Measurements from ENCODE around the gene TBC1D5.
"Not testable (repeated sequence)": the region's sequence is repeated elsewhere in the genome, so short reads cannot be mapped to it uniquely, and the experiment has no call there.

Gene TBC1D5

DNA sequence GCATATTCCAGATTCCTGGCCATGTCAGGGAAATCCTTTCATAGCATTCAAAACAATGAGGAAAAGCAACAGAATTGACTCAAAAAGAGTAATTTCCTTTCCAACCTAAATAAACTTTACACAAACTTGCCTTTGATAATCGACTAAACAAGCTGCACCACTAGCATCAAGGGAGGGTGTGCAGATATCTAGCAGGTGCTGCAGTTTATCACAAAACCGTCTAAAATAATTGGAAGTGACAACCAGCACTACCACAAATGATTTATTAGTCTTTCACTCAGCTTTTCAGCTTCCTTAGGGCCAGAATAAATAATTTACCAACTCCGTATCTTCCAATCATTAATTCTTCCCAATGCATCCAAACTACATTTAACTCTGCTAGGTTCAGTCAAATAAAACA lies 71.7 kb downstream of the TBC1D5 start:
- Mint-ChIP-seq H3K9me3 (no peaks in the 10 kb centered on the region), H3K27me3 (ENCODE audit: low read depth) (no peaks in the 10 kb centered on the region), H3K4me3 (no peak overlapping the region), H3K4me1 (ENCODE audit: low read depth) (no peaks in the 10 kb centered on the region), H3K36me3 (ENCODE audit: low read depth) (no peaks in the 10 kb centered on the region), H3K27ac (no peak overlapping the region)

DNA sequence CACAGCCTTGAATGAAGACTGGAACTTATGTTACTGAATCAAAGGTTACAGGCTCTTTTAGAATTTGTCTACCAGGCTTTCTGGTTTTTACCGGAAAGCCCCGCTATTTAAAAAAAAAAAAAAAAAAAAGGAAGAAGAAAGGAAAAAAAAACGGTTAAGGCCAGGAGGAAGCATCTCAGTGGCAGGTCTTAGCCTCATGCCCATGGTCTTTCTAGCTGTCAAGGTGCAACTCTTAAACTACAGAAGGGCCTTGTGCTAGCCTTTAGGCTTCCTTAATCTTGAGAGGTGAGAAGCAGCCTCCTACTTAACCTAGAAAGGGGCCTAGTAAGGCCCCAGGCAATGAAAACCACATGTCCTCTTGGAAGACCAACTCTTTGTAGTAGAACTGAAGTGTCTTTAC lies 77.5 kb downstream of the TBC1D5 start:
- H3K27me3 Mint-ChIP-seq (ENCODE audit: low read depth) = no peaks in the 10 kb centered on the region
- no peak overlapping the region for H3K4me3 Mint-ChIP-seq
- no peaks in the 10 kb centered on the region for H3K9me3 Mint-ChIP-seq
- H3K36me3 Mint-ChIP-seq (ENCODE audit: low read depth) = no peaks in the 10 kb centered on the region
- H3K4me1 Mint-ChIP-seq (ENCODE audit: low read depth) = peaks cover 2% of the 10 kb centered on the region
- H3K27ac Mint-ChIP-seq = no peak overlapping the region

DNA sequence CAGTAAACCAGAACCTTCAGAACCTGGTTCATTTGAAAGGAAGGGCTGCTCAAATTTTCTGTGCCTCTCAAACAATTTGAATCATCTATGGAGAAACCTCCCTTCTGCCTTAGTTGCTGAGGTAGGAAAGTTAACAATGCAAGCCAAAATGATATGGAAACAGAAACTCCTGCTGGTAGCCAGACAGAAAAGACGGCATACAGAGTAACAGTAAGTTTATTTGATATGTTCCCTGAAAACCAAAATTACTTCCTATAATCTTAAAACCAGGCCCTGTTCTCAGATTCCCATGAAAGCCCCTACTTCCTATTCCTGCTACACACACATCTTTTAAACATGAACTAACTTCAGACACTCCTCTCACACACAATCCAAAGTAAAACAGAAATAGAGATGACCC lies 86.2 kb downstream of the TBC1D5 start:
- Mint-ChIP-seq H3K4me1 (ENCODE audit: low read depth) (no peaks in the 10 kb centered on the region), H3K36me3 (ENCODE audit: low read depth) (no peaks in the 10 kb centered on the region), H3K4me3 (no peak overlapping the region), H3K27me3 (ENCODE audit: low read depth) (no peaks in the 10 kb centered on the region), H3K9me3 (no peaks in the 10 kb centered on the region), H3K27ac (no peak overlapping the region)

DNA sequence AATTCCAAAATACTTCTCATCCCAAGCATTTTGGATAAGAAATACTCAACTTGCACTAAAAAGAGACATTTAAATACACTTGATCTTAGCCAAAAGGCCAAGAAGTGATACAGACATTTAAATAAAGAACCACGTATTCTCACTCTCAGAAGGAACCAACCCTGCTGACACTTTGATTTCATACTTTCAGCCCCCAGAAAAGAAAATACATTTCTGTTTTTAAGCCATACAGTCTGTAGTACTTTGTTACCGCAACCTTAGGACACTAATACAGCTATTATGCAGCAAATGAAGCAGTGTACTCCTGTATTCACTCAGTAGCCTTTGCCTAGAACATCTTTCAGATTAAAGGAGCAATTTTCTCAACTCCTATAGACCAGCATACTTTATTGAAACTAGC lies 86.7 kb downstream of the TBC1D5 start:
- H3K4me3 Mint-ChIP-seq = no peak overlapping the region
- H3K4me1 Mint-ChIP-seq (ENCODE audit: low read depth) = no peaks in the 10 kb centered on the region
- no peaks in the 10 kb centered on the region for H3K9me3 Mint-ChIP-seq
- no peaks in the 10 kb centered on the region for H3K36me3 Mint-ChIP-seq (ENCODE audit: low read depth)
- no peak overlapping the region for H3K27ac Mint-ChIP-seq
- H3K27me3 Mint-ChIP-seq (ENCODE audit: low read depth) = no peaks in the 10 kb centered on the region

DNA sequence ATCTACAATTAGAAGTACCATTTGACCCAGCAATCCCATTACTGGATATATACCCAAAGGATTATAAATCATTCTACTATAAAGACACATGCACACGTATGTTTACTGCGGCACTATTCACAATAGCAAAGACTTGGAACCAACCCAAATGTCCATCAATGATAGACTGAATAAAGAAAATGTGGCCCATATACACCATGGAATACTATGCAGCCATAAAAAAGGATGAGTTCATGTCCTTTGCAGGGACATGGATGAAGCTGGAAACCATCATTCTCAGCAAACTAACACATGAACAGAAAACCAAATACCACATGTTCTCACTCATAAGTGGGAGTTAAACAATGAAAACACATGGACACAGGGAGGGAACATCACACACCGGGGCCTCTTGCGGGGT lies 92.7 kb downstream of the TBC1D5 start:
- not testable (repeated sequence) for H3K9me3 Mint-ChIP-seq; H3K36me3 Mint-ChIP-seq (ENCODE audit: low read depth); H3K27ac Mint-ChIP-seq; H3K27me3 Mint-ChIP-seq (ENCODE audit: low read depth); H3K4me3 Mint-ChIP-seq; H3K4me1 Mint-ChIP-seq (ENCODE audit: low read depth)

DNA sequence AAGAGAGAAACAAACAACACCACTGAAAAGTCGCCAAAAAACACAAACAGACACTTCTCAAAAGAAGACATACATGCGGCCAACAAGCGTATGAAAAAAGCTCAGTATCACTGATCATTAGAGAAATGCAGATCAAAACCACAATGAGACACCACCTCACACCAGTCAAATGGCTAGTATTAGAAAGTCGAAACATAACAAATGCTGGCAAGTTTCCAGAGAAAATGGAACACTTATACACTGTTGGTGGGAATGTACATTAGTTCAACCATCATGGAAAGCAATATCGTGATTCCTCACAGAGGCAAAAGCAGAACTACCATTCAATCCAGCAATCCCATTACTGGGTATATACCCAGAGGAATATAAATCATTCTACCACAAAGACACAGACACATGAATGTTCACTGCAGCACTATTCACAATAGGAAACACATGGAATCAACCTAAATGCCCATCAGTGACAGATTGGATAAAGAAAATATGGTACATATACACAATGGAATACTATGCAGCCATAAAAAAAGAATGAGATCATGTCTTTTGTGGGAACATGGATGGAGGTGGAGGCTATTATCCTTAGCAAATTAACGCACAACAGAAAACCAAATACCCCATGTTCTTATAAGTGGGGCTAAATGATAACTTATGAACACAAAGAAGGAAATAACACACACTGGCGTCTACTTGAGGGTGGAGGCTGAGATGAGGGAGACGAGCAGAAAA lies 93.6 kb downstream of the TBC1D5 start:
- not testable (repeated sequence) for H3K27me3 Mint-ChIP-seq (ENCODE audit: low read depth); H3K9me3 Mint-ChIP-seq; H3K4me1 Mint-ChIP-seq (ENCODE audit: low read depth); H3K36me3 Mint-ChIP-seq (ENCODE audit: low read depth); H3K27ac Mint-ChIP-seq; H3K4me3 Mint-ChIP-seq

DNA sequence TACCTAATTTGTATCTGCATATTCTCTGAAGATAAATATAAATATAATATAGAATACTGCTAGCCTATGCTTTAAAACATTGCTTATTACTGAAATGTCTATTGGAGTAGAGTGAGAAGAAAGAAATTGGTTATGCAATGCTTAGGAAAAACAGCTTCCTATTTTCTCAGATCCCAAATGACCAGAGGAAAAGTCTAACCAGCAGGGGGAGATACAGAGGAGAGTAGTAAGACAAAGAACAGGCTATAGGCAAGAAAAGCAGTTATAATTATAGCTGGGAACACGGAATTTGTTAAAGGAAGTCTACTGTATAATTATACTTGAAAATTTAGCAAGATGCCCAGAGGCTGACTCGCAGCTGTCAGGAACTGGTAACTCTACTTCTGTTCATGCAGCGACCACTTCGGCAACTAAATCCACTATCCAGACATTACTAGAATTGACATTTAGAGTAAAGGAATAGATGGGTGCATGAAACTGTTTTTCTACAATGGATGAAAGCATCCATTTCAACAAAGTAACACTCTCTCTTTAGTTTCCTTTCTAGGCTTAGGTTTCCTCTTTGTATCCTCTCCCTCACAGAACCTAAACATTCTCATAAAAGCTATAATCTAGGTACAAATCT lies 97.2 kb downstream of the TBC1D5 start:
- H3K27ac Mint-ChIP-seq = no peak overlapping the region
- H3K4me3 Mint-ChIP-seq = no peak overlapping the region
- H3K27me3 Mint-ChIP-seq (ENCODE audit: low read depth) = no peaks in the 10 kb centered on the region
- H3K36me3 Mint-ChIP-seq (ENCODE audit: low read depth) = no peaks in the 10 kb centered on the region
- peaks cover 6% of the 10 kb centered on the region for H3K9me3 Mint-ChIP-seq
- H3K4me1 Mint-ChIP-seq (ENCODE audit: low read depth) = peaks cover 1% of the 10 kb centered on the region

DNA sequence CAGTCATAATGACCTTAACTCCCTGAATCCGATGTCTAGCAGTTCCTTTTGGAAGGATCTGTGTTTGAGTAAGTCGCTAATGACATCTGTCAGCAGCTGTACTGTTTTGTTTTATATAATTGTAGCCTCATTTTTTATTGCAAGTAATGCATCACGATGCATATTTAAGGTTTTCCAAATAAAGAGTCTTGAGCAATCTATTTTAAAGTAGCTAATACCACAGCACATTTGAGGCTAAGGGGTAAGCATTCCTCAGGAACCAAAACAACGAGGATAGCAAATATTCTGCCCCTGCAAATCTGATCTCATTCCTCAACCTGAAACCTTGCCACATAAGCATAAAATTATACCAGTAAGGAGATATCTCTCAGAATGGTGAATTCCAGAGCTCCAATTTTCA lies 98.7 kb downstream of the TBC1D5 start:
- Mint-ChIP-seq H3K4me3 (no peak overlapping the region), H3K36me3 (ENCODE audit: low read depth) (no peaks in the 10 kb centered on the region), H3K4me1 (ENCODE audit: low read depth) (peaks cover 1% of the 10 kb centered on the region), H3K27ac (no peak overlapping the region), H3K9me3 (peaks cover under 1% of the 10 kb centered on the region), H3K27me3 (ENCODE audit: low read depth) (no peaks in the 10 kb centered on the region)

DNA sequence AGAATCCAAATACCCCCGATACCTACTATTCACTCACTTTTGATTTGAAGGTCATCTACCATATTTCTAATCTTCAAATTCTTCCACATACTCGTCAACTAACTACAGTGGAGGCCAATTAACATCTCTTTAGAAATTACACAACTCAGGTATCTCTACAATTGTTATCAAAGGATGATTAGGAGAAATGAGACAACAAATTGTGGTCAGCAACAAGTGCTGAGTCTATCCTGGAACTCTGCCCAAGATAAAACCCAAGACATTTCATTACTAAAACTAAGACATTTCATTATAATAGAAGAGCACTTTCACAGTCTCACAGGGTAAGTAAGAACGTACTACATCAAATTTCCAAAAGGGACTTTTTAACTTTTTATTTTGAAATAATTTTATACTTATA lies 100.0 kb downstream of the TBC1D5 start:
- no peaks in the 10 kb centered on the region for H3K9me3 Mint-ChIP-seq
- no peak overlapping the region for H3K27ac Mint-ChIP-seq
- no peak overlapping the region for H3K4me3 Mint-ChIP-seq
- H3K36me3 Mint-ChIP-seq (ENCODE audit: low read depth) = no peaks in the 10 kb centered on the region
- H3K4me1 Mint-ChIP-seq (ENCODE audit: low read depth) = peaks cover 1% of the 10 kb centered on the region
- H3K27me3 Mint-ChIP-seq (ENCODE audit: low read depth) = no peaks in the 10 kb centered on the region

DNA sequence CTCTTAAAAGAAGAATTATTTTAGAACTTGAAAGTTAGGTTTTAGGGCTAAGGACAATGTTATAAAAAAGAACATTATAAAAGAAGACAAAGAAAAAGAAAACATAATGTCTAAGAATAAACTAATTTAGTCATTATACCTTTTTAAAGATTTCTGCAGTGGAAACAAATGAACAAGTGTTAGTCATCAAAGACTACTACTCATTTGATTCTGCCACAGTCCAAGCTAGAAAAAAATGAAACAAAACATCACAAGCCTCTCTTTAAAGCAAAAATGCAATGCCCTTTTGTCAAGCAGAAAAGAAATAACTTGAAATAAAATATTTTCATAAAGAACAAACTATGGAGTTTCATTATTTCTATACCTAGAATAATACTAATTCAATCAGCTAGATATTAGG lies 102.0 kb downstream of the TBC1D5 start:
- no peaks in the 10 kb centered on the region for H3K36me3 Mint-ChIP-seq (ENCODE audit: low read depth)

DNA sequence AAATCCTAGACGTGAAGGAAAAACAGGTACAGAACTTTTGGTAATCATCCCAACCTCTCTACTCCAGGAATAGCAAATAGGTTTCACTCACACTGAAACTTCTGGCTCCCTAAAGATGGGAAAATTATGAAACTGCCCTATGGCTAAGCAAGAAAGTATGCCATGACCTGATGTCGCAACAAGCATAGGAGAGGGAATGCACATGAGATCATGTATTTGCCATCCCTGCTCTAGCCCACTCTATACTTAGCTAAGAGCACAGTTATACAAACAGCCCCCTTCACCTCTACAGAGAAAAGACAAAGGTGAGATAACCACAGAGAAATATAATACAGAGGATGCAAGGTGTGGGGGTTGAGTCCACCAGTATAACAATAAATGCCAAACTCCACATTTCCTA lies 102.7 kb downstream of the TBC1D5 start:
- H3K4me1 Mint-ChIP-seq (ENCODE audit: low read depth) = peaks cover 1% of the 10 kb centered on the region
- no peak overlapping the region for H3K4me3 Mint-ChIP-seq
- no peak overlapping the region for H3K27ac Mint-ChIP-seq

More for the DNA sequence above, 102.0 kb downstream of the TBC1D5 start:
- H3K4me3 Mint-ChIP-seq = no peak overlapping the region
- no peaks in the 10 kb centered on the region for H3K27me3 Mint-ChIP-seq (ENCODE audit: low read depth)
- no peaks in the 10 kb centered on the region for H3K9me3 Mint-ChIP-seq
- peaks cover 1% of the 10 kb centered on the region for H3K4me1 Mint-ChIP-seq (ENCODE audit: low read depth)
- no peak overlapping the region for H3K27ac Mint-ChIP-seq

DNA sequence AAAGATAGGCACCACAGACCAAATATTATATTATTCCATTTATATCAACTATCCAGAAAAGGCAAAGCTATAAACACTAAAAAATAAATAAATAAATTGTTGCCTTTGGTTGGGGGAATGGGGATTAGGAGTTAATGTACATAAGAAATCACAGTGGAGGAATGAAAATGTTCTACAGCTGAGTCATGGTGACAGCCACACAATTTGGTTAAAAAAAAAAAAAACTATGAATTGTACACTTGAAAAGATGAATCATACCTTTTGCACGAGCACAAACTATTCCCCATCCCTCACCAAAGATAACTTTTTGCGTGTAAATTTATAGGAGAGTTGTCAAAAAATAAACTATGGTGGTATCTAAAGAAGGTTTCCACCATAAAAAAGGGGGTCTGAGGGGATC lies 103.2 kb downstream of the TBC1D5 start:
- H3K27ac Mint-ChIP-seq = no peak overlapping the region
- H3K4me1 Mint-ChIP-seq (ENCODE audit: low read depth) = peaks cover 1% of the 10 kb centered on the region
- no peaks in the 10 kb centered on the region for H3K27me3 Mint-ChIP-seq (ENCODE audit: low read depth)
- no peak overlapping the region for H3K4me3 Mint-ChIP-seq
- H3K36me3 Mint-ChIP-seq (ENCODE audit: low read depth) = no peaks in the 10 kb centered on the region
- H3K9me3 Mint-ChIP-seq = no peaks in the 10 kb centered on the region

More for the DNA sequence above, 102.7 kb downstream of the TBC1D5 start:
- no peaks in the 10 kb centered on the region for H3K9me3 Mint-ChIP-seq
- no peaks in the 10 kb centered on the region for H3K27me3 Mint-ChIP-seq (ENCODE audit: low read depth)
- no peaks in the 10 kb centered on the region for H3K36me3 Mint-ChIP-seq (ENCODE audit: low read depth)

DNA sequence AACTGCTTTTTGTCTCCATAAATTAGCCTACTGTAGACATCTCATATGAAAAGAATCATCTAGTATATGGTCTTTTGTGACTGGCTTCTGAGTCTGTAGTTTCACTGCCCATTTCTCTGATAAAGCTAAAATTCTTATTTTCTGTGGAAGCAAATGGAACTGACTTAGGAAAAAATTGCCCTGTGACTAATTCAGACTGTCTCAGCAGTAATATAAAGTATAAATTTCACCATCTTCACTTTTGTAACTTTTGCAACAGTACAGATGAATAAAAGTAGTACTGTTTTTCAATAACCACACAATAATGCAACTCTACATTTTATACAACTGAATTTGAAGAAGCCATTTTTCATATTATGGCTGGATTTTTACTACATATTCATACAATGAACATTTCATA lies 104.1 kb downstream of the TBC1D5 start:
- H3K4me1 Mint-ChIP-seq (ENCODE audit: low read depth) = peaks cover 1% of the 10 kb centered on the region
- H3K27me3 Mint-ChIP-seq (ENCODE audit: low read depth) = no peaks in the 10 kb centered on the region
- H3K27ac Mint-ChIP-seq = no peak overlapping the region
- H3K4me3 Mint-ChIP-seq = no peak overlapping the region
- H3K9me3 Mint-ChIP-seq = no peaks in the 10 kb centered on the region
- H3K36me3 Mint-ChIP-seq (ENCODE audit: low read depth) = no peaks in the 10 kb centered on the region

DNA sequence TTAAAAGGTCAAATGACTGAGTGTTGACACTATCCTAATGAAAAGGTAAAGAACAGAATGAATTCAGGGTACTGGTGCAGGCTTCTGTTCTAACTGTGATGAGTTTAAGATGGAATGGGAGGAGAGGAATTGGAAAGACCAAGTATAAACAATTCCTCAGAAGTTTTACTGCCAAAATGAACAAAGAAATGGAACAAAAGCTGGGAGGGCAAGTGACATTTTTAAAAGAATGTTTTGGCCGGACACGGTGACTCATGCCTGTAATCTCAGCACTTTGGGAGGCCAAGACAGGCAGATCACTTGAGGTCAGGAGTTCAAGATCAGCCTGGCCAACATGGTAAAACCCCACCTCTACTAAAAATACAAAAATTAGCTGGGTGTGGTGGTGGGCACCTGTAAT lies 106.8 kb downstream of the TBC1D5 start:
- H3K4me3 Mint-ChIP-seq; H3K27me3 Mint-ChIP-seq (ENCODE audit: low read depth); H3K9me3 Mint-ChIP-seq; H3K4me1 Mint-ChIP-seq (ENCODE audit: low read depth); H3K27ac Mint-ChIP-seq; H3K36me3 Mint-ChIP-seq (ENCODE audit: low read depth): not testable (repeated sequence)

DNA sequence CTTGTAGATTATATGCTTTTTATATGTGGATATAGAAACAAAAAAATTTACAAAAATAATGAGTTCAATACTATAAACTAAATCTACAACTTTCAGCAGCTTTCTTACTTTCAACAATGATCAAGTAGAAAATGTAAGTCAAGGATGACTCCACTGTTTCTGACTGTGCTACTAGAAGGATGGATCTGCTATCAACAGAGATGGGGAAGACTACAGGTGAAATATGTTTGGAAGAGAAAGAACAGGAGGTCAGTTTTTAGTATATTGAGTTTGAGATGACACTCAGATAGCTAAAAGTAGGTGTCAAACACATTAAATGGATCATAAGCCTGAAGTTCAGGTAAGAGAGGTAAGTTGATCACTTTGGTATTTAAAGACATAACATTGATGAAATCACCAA lies 107.5 kb downstream of the TBC1D5 start:
- H3K27me3 Mint-ChIP-seq (ENCODE audit: low read depth) = no peaks in the 10 kb centered on the region
- H3K4me1 Mint-ChIP-seq (ENCODE audit: low read depth) = peaks cover 10% of the 10 kb centered on the region
- no peaks in the 10 kb centered on the region for H3K9me3 Mint-ChIP-seq
- H3K4me3 Mint-ChIP-seq = no peak overlapping the region
- H3K36me3 Mint-ChIP-seq (ENCODE audit: low read depth) = no peaks in the 10 kb centered on the region
- no peak overlapping the region for H3K27ac Mint-ChIP-seq

Data from T-helper 1 cell treated with Interleukin-12 subunit alpha and Interleukin-12 subunit beta and Interleukin-4 antibody, amounts not matched to agents 30 μg/mL and 1 μg/mL, for 36 hours (primary cell).